Fibroblast of the aortic adventitia (primary cell): Measurements from ENCODE around the gene TPRKB. TPM values are rescaled to one million over a fixed set of nuclear protein-coding genes. Genes with fewer than 3 reads are reported as not detected.

Experiments used
- DNase-seq: peaks from one replicate; pipeline ENCODE4 v3.0.0-alpha.2; 2010; ENCODE audit warnings: low read depth
- H3K4me3 ChIP-seq: 2 replicates; pipeline ENCODE4 v1.5.1; 2011; ENCODE audit warnings: low read depth, mild to moderate bottlenecking, control low read depth, low read length, moderate library complexity
- CTCF ChIP-seq: IDR thresholded peaks from 2 replicates; pipeline ENCODE4 v1.5.1; 2011; ENCODE audit warnings: mild to moderate bottlenecking, low read length, control low read depth, inconsistent platforms; ENCODE audit not compliant: insufficient read depth
- total RNA-seq: library from RNA; depleted of rRNA; stranded (reverse); fragments of >200 nt; gene quantifications from 2 replicates; pipeline ENCODE4 v1.2.3, GENCODE V29; 2012; ENCODE audit warnings: low replicate concordance

Gene TPRKB
- total RNA-seq, 1 donor: 54.8 TPM

- TF ChIP-seq CTCF: no peak
These were observed 39.2 kb upstream of the TPRKB start for GRCh38 chr2:73776381-73776780.

GRCh38 chr2:73772819-73773218 is 35.7 kb upstream of the TPRKB start:
- TF ChIP-seq CTCF: no peak
- DNase-seq: no peak
- no peak overlapping the region for H3K4me3 ChIP-seq

More at GRCh38 chr2:73776381-73776780, 39.2 kb upstream of the TPRKB start:
- no peak for DNase-seq
- H3K4me3 ChIP-seq: no peak overlapping the region

DNA sequence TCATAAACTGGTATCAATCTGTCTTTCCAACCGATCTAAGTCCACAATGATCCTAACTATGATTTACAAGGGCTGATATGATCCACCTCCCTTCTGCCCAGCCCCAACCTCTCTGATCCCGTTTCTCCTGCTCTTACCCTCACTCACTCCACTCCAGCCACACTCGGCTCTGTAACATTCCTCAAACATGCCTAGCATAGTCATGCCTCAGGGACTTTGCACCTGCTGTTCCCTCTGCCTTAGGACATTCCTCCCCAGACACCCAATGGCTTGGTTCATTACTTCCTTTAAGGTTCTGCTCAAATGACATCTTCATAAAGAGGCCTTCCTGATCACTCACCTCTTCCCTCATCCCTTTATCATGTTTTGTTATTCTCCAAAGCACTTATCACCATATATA is 33.6 kb upstream of the TPRKB start:
- no peak overlapping the region for H3K4me3 ChIP-seq
- no peak for TF ChIP-seq CTCF

DNA sequence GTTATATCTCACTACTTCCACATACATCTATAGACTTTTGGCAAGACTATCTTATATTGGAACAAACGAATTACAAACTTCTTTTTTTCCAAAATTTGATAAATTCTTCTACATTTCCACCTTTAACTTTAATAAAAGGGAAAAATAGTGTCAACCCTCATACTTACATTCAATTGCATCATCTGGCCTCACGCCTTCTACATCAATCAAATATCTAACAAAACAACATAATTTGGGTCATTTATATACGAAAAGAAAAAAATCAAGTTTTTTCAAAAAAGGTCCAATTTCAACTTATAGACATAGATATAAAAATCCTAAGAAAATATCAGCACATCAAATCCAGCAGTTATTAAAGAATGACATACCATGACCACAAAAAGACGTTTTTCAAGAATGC is 29.8 kb upstream of the TPRKB start:
- no peak overlapping the region for H3K4me3 ChIP-seq
- no peak for TF ChIP-seq CTCF
- DNase-seq: no peak

More for the DNA sequence above, 33.6 kb upstream of the TPRKB start:
- DNase-seq: no peak

GRCh38 chr2:73766349-73766748 is 29.2 kb upstream of the TPRKB start:
- no peak overlapping the region for H3K4me3 ChIP-seq
- TF ChIP-seq CTCF: no peak
- no peak for DNase-seq

- H3K4me3 ChIP-seq: no peak overlapping the region
- TF ChIP-seq CTCF: no peak
- no peak for DNase-seq
These were observed 27.8 kb upstream of the TPRKB start for GRCh38 chr2:73764945-73765344.

DNA sequence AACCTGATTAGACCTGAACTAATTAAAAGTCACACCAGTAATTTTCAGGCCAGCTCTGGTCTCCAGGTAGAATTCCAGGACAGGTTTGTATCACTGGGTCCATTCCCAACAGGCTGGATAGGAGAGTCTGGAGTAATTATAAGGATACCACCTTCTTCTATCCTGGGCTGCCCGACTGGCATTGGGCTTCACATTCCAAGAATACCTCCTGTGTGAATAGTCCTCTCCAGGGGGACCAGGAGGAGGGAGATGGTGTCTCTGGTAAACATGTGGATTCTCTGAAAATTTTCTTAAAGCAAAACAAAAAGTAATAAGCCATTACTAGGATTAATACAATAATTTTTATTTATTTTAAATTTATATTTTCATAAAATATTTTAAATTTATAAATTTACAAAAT is 25.4 kb upstream of the TPRKB start:
- no peak overlapping the region for H3K4me3 ChIP-seq
- TF ChIP-seq CTCF: no peak
- DNase-seq: no peak
